ENCODE results near the gene MEPCE. TPM values are rescaled to one million over a fixed set of nuclear protein-coding genes. Genes with fewer than 3 reads are reported as not detected.
A peak's percentile ranks its signal among the peaks of the same experiment; 100 is the strongest.

Gene MEPCE
- total and polyA plus RNA-seq, 2 experiments from 2014 or later, result 10.0 to 32.6 TPM

DNA sequence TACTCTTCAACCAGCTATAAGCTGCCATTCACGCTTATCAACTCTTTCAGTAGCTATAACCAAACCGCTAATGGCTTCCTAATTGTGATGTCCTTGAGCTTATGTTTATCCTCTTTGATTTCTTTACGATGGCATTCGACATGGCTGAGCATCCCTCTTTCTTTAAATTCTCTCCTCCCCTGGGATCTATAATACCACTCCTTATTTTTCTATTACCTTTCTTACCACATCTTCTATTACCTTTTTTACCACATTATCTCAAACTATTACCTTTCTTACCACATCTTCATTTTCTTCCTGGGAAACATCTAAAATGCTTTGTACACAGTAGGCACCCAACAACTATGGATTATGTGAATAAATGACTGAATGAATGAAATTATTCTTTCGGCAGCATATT lies 14.2 kb upstream of the MEPCE start:
- H3K79me2 ChIP-seq (replicated peaks; ENCODE audit: insufficient read depth), result no peaks in the 10 kb centered on the region
- no peak for ATAC-seq
- no peak for DNase-seq (ENCODE audit: low spot score)
- no peaks in the 10 kb centered on the region; the same call in 1 of the 2 replicates for H4K20me1 ChIP-seq (replicated peaks; ENCODE audit: insufficient read depth)
- Mint-ChIP-seq H3K4me1 (peaks cover 3% of the 10 kb centered on the region; the same call in 1 of the 3 replicates), H3K27me3 (ENCODE audit: insufficient read depth, low read depth, poor library complexity) (no peaks in the 10 kb centered on the region), H3K27ac (no peak overlapping the region), H3K9me3 (no peaks in the 10 kb centered on the region), H3K36me3 (ENCODE audit: low read depth) (no peaks in the 10 kb centered on the region), H3K4me3 (no peak overlapping the region)
- no peaks in the 10 kb centered on the region for H3K27me3 ChIP-seq (ENCODE audit: insufficient read depth)
- H3K27ac ChIP-seq (ENCODE audit: low read depth), result no peak overlapping the region
- no peak overlapping the region for H3K4me2 ChIP-seq
- no peak overlapping the region for H2AFZ ChIP-seq
- no peak overlapping the region for H3K4me3 ChIP-seq
- H3K36me3 ChIP-seq (ENCODE audit: insufficient read depth), result no peaks in the 10 kb centered on the region
- H3F3A ChIP-seq (replicated peaks; ENCODE audit: low read depth), result no peaks in the 10 kb centered on the region
- no peaks in the 10 kb centered on the region for H3K9me2 ChIP-seq (ENCODE audit: insufficient read depth)
- TF ChIP-seq ZNF462 (CRISPR knock-in tag; IDR thresholded peaks at IDR 0.05), result no peak
- no peak for TF ChIP-seq EZH2phosphoT487 (IDR thresholded peaks at IDR 0.05; ENCODE audit: unreplicated experiment)
- TF ChIP-seq EZH2 (IDR thresholded peaks at IDR 0.05; ENCODE audit: low read depth, unreplicated experiment), result no peak
- H3K4me1 ChIP-seq (ENCODE audit: insufficient read depth), result no peaks in the 10 kb centered on the region

DNA sequence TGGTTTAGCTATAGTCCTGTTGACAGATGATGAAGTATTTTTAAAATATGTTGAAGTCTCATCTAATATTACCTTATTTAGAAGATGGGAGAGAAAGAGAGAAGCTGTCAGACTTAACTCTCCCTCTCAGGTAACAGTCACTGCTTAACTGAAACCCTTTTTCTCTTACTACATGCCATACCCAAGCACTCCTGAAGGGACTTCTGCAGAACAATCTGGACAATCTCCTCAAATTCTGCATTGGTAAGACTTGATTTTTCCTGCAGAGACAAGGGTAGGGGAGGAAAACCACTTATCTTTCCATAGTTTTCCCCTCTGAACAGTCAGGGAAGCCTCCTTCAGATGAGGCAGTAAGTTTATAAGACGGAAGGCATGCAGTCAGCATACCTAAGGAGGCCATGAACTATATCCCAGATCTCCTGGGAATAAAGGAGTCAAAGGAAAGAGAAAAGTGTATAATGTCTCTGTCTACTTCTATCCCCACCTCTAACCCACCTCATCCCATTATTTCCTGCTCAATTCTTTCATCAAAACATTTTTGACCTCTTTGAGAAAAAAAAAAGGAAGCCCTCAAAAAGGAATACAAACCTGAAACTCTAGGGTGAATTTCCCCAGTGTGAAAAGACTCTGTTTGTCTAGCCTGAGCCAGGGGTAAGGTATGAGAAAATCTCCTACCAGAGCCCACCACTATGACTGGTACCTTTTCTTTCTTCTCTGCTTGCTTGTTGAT lies 10.5 kb upstream of the MEPCE start:
- H3K9me3 Mint-ChIP-seq, result no peaks in the 10 kb centered on the region
- ATAC-seq, result peak; percentile 55
- H3K79me2 ChIP-seq (replicated peaks; ENCODE audit: insufficient read depth), result no peaks in the 10 kb centered on the region
- no peak for DNase-seq (ENCODE audit: low spot score)
- H3K9me2 ChIP-seq (ENCODE audit: insufficient read depth), result no peaks in the 10 kb centered on the region
- no peak overlapping the region for H3K4me2 ChIP-seq
- no peaks in the 10 kb centered on the region; the same call in 1 of the 2 replicates for H4K20me1 ChIP-seq (replicated peaks; ENCODE audit: insufficient read depth)
- no peak overlapping the region for H3K4me3 Mint-ChIP-seq
- H3K4me1 ChIP-seq (ENCODE audit: insufficient read depth), result no peaks in the 10 kb centered on the region
- H3K27me3 ChIP-seq (ENCODE audit: insufficient read depth), result no peaks in the 10 kb centered on the region
- no peaks in the 10 kb centered on the region for H3K36me3 Mint-ChIP-seq (ENCODE audit: low read depth)
- H3K27ac ChIP-seq (ENCODE audit: low read depth), result no peak overlapping the region
- no peaks in the 10 kb centered on the region for H3K4me1 Mint-ChIP-seq
- H3K27ac Mint-ChIP-seq, result no peak overlapping the region
- peaks cover 3% of the 10 kb centered on the region for H3K27me3 Mint-ChIP-seq (ENCODE audit: insufficient read depth, low read depth, poor library complexity)
- no peaks in the 10 kb centered on the region for H3F3A ChIP-seq (replicated peaks; ENCODE audit: low read depth)
- H3K36me3 ChIP-seq (ENCODE audit: insufficient read depth), result no peaks in the 10 kb centered on the region
- no peak overlapping the region for H2AFZ ChIP-seq
- no peak overlapping the region for H3K4me3 ChIP-seq
- TF ChIP-seq EZH2 (IDR thresholded peaks at IDR 0.05; ENCODE audit: low read depth, unreplicated experiment) (no peak), ZNF462 (CRISPR knock-in tag; IDR thresholded peaks at IDR 0.05) (no peak), ZNF331 (CRISPR knock-in tag; IDR thresholded peaks at IDR 0.05; ENCODE audit: low read depth) (no peak), CREB1 (CRISPR knock-in tag; IDR thresholded peaks at IDR 0.05; ENCODE audit: low read depth) (no peak)

All from GM23338 (cell line).